ENCODE measurements around the gene CTDNEP1.

Gene CTDNEP1

DNA sequence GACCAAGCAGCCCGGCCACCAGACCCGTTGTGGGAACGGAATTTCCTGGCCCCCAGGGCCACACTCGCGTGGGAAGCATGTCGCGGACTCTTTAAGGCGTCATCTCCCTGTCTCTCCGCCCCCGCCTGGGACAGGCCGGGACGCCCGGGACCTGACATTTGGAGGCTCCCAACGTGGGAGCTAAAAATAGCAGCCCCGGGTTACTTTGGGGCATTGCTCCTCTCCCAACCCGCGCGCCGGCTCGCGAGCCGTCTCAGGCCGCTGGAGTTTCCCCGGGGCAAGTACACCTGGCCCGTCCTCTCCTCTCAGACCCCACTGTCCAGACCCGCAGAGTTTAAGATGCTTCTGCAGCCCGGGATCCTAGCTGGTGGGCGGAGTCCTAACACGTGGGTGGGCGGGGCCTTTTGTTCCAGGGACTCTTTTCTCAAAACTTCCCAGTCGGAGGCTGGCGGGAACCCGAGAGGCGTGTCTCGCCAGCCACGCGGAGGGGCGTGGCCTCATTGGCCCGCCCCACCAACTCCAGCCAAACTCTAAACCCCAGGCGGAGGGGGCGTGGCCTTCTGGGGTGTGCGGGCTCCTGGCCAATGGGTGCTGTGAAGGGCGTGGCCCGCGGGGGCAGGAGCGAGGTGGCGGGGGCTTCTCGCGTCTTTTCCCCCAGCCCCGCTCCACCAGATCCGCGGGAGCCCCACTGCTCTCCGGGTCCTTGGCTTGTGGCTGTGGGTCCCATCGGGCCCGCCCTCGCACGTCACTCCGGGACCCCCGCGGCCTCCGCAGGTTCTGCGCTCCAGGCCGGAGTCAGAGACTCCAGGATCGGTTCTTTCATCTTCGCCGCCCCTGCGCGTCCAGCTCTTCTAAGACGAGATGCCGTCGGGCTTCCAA, 29.8 kb upstream of the CTDNEP1 start, which contains the start of gene SLC2A4:
Gene SLC2A4 (plus strand): TSS at position 645 of the 879 bp plus-strand sequence. CDS start 217 bp downstream, at position 862.
- peak; percentile 97 for DNase-seq (ENCODE audit: extremely low spot score, insufficient read length, low read depth)
- FAIRE-seq, result peak; percentile 84

GRCh38 chr17:7280519-7281073, 29.1 kb upstream of the CTDNEP1 start:
- peak; percentile 84 for DNase-seq (ENCODE audit: extremely low spot score, insufficient read length, low read depth)
- FAIRE-seq, result peak; percentile 96

GRCh38 chr17:7279448-7279847, 27.9 kb upstream of the CTDNEP1 start:
- no peak for DNase-seq (ENCODE audit: extremely low spot score, insufficient read length, low read depth)
- FAIRE-seq, result no peak

GRCh38 chr17:7266784-7267183, 15.2 kb upstream of the CTDNEP1 start:
- no peak for DNase-seq (ENCODE audit: extremely low spot score, insufficient read length, low read depth)
- no peak for FAIRE-seq

GRCh38 chr17:7263801-7264078, 12.2 kb upstream of the CTDNEP1 start:
- DNase-seq (ENCODE audit: extremely low spot score, insufficient read length, low read depth) (no peak), FAIRE-seq (no peak)

- no peak for FAIRE-seq
- no peak for DNase-seq (ENCODE audit: extremely low spot score, insufficient read length, low read depth)
Measured at GRCh38 chr17:7262935-7263800, 11.6 kb upstream of the CTDNEP1 start.

DNA sequence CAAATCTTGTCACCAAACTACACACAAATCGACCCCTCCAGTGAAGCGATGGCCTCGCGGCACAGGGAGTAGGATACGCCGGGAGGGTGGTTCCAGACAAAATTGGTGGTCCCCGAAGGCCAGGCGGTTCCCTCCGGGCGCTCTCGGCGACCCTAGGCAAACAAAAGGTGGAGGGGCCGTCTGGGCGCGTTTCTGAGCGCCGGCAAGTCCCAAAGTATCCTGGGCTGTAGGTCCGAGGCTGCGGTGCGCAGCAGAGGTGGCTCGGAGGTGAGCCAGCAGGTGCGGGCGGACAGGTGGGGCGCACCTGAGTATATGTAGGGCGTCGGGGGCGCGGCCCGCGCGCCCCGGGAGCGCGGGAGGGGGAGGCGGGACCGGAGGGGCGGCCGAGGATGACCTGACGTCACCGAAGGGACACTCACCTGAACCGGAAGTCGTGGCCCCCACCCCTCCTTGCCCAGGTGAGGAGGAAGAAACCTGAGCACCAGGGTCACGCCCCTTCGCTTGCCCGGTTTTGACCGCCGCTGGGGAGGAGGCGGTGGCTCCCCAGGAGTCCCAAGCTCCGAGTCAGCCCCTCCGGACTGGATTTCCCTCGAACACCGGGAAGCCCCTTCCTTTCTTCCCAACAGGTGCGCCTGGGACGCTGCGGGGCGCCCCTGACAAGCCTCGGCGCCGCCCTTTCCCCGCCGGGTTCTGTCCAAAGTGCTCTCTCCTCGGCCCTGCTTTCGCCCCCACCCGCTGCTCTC, 10.8 kb upstream of the CTDNEP1 start, which contains the start of gene CLDN7:
Gene CLDN7 (minus strand): TSS at position 287 of the 743 bp plus-strand sequence. CDS start 435 bp downstream, outside the sequence.
- FAIRE-seq, result no peak
- DNase-seq (ENCODE audit: extremely low spot score, insufficient read length, low read depth), result no peak

- FAIRE-seq, result no peak
- no peak for DNase-seq (ENCODE audit: extremely low spot score, insufficient read length, low read depth)
Measured at GRCh38 chr17:7261379-7262191, 10.1 kb upstream of the CTDNEP1 start.

- DNase-seq (ENCODE audit: extremely low spot score, insufficient read length, low read depth), result no peak
- FAIRE-seq, result no peak
Measured at GRCh38 chr17:7260651-7261378, 9.3 kb upstream of the CTDNEP1 start.

GRCh38 chr17:7260151-7260550, 8.6 kb upstream of the CTDNEP1 start:
- FAIRE-seq, result no peak

GRCh38 chr17:7259555-7259889, 8.0 kb upstream of the CTDNEP1 start:
- no peak for DNase-seq (ENCODE audit: extremely low spot score, insufficient read length, low read depth)
- no peak for FAIRE-seq

More at GRCh38 chr17:7260151-7260550, 8.6 kb upstream of the CTDNEP1 start:
- no peak for DNase-seq (ENCODE audit: extremely low spot score, insufficient read length, low read depth)

GRCh38 chr17:7258731-7259554, 7.4 kb upstream of the CTDNEP1 start:
- FAIRE-seq (no peak), DNase-seq (ENCODE audit: extremely low spot score, insufficient read length, low read depth) (no peak)

- FAIRE-seq, result no peak
- no peak for DNase-seq (ENCODE audit: extremely low spot score, insufficient read length, low read depth)
Measured at GRCh38 chr17:7256766-7257456, 5.4 kb upstream of the CTDNEP1 start.

- no peak for DNase-seq (ENCODE audit: extremely low spot score, insufficient read length, low read depth)
- no peak for FAIRE-seq
Measured at GRCh38 chr17:7254511-7254910, 3.0 kb upstream of the CTDNEP1 start.

DNA sequence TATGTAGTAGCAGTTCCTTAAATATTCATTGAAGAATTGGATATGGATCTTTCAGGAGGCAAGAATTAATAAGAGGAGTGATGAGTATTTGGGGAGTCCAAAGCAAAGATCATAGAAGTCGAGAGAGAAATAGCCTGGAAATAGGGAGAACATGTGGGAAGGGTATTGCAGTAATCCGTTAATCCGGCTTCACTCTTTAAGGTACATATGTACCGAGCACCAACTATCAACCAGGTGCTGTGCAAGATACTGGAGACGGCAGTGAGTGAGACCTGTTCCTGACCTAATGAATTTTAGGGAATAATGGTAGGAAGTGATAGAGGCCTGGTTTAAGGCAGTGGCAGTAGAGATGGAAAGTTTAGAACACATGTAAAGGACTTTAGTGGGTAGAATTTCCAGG, 1.5 kb upstream of the CTDNEP1 start:
- DNase-seq (ENCODE audit: extremely low spot score, insufficient read length, low read depth) (no peak), FAIRE-seq (no peak)

DNA sequence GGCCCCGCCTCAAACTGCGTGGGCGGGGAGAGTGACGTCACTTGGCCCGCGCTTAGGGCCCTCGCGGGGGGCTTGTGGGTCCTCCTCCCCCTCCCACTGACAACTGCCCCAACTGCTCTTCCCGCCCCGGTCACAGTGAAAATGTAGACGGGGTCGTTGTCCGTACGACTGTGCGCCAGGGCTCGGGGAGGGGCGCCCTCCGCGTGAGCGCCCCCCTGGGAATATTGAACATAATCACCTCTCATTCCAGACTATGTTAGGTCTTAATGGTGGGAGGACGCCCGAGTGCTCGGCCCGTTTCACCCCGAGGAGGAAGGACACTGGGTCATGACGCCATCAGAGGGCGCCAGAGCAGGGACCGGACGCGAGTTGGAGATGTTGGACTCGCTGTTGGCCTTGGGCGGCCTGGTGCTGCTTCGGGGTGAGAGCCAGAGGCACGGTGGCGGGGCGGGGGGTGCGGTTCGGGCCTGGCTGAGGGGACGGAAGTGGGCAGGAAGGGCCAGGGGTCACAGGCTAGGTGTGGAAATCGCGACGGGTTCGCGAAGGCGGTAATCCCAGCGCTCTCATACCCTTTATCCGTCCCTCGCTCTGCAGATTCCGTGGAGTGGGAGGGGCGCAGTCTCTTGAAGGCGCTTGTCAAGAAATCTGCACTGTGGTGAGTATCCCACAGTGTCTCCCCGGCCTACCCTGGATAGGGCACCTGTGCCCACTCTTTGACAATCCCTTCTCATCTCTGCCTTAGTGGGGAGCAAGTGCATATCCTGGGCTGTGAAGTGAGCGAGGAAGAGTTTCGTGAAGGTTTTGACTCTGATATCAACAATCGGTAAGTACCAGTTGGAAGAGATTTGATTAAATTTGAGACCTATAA, 876 bp upstream of the CTDNEP1 start, which contains the start of gene ELP5:
Gene ELP5 (plus strand): TSS at position 40 of the 868 bp plus-strand sequence. CDS start 336 bp downstream, at position 376.
- peak; percentile 81 for DNase-seq (ENCODE audit: extremely low spot score, insufficient read length, low read depth)
- no peak for FAIRE-seq

Data from GM18507 (cell line).